ENCODE measurements around the gene HSDL1.

HSDL1 gene

GRCh38 chr16:84107921-84108320 lies 37.1 kb downstream of the HSDL1 start:
- no peak for DNase-seq (ENCODE audit: low read depth in 2 of 2)

DNA sequence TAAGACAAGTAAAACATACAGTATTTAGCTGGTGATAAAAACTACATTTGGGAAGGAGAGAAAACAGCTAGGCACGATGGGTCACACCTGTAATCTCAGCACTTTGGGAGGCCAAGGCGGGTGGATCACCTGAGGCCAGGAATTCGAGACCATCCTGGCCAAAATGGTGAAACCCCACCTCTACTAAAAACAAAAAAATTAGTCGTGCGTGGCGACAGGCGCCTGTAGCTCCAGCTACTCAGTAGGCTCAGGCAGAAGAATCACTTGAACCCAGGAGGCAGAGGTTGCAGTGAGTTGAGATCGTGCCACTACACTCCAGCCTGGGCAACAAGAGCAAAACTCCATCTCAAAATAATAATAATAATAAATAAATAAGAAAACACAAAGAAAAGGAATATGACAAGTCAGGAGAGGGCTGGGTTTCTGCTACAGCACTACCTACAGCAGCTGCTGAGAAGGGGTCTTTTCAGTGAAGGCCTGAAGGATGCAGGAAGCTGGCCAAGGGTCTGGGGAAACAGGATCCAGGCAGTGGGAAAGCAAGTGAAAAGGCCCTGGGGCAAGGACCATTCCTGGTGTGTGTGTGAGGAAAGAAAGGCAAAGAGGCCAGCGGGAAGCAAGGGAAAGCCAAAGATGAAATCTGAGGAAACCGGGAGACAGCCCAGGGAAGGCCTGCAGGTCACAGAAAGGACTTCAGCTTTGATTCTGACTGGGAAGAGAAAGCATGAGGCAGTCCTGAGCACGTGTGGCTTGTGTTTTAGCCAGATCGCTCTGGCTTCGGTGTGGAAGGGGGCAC lies 38.8 kb downstream of the HSDL1 start:
- DNase-seq (ENCODE audit: low read depth in 2 of 2), result no peak

DNA sequence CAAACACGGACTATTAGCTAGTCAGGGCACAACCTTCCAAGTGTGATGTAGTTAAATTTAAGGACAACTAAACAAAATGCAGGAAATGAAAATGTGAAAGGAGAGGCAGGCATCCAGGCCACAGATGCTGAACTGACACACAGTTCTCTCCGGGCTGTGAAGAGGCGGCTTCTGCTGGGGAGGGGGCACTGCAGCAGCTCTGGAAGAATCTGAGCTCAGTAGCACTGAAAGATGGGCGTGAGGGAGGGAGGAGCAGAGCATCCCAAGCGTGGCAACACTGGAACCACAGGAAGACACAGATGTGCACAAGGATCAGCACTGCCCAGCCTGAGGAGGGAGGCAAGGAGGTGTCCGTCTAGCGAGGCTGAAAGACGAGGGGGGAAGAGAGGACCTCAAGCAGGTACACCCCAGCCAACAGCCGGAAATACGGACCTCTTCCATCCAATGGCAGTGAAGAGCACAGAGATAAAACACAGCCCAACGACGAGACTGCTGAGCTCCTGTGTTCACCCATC lies 39.6 kb downstream of the HSDL1 start:
- DNase-seq (ENCODE audit: low read depth in 2 of 2), result no peak

- no peak for DNase-seq (ENCODE audit: low read depth in 2 of 2)
Measured at GRCh38 chr16:84104231-84104630, 40.7 kb downstream of the HSDL1 start.

DNA sequence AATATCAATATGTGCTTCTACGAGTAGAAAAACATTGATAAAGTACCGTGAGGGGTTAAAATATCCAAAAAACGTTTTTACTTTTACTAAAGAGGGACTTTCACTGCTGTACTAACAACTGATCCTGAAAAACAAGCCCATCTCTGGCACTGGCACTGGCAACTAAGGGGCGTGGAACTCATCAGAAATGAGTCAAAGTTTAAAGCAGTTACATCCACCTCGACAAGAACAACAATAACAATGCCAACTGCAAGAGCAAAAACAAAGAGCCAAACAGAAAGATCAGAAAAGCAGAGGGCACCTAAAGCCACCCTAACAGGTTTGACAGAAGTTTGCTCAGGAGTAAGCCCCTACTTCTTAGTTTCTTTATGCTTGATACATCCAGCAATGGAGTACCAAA lies 41.3 kb downstream of the HSDL1 start:
- no peak for DNase-seq (ENCODE audit: low read depth in 2 of 2)

- no peak for DNase-seq (ENCODE audit: low read depth in 2 of 2)
Measured at GRCh38 chr16:84098939-84099338, 46.0 kb downstream of the HSDL1 start.

- no peak for DNase-seq (ENCODE audit: low read depth in 2 of 2)
Measured at GRCh38 chr16:84096447-84097005, 48.5 kb downstream of the HSDL1 start.

- DNase-seq (ENCODE audit: low read depth in 2 of 2), result no peak
Measured at GRCh38 chr16:84095466-84095865, 49.5 kb downstream of the HSDL1 start.

GRCh38 chr16:84093879-84094270 lies 51.1 kb downstream of the HSDL1 start:
- DNase-seq (ENCODE audit: low read depth in 2 of 2), result no peak

DNA sequence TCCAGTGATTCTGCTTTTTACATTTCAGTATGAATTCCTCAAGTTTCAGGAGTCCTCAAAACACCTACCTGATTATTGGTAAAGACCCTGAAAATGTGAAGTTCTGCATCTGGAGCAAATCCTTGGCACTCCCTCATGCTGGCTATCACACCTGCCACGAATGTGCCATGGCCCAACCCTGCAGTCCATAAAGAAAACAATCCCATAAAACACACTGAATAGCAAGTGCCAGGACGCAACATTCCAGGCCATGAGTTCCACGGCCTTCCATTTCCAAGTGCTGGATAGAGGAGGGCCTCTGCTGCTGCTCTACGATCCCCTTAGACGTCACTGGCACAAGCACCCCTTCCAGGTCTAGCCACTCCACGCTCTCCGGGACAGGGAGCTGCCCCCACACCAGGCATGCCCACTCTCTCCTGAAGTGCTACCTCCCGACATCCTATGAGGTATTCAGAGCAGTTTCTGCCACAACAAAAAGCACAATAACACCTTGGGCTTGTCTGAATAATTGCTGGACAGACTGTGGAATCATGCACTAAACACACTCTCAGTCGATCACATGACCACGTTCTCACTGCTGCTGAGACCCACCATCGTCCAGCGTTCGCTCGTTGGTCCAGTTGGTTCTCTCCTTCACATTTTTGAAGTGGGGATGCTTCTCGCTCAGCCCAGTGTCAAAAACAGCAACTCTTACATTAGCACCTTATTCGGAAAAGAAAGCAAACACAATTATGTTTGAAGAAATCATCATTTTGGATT lies 51.7 kb downstream of the HSDL1 start:
- no peak for DNase-seq (ENCODE audit: low read depth in 2 of 2)

- DNase-seq (ENCODE audit: low read depth in 2 of 2), result no peak
Measured at GRCh38 chr16:84091460-84091859, 53.5 kb downstream of the HSDL1 start.

DNA sequence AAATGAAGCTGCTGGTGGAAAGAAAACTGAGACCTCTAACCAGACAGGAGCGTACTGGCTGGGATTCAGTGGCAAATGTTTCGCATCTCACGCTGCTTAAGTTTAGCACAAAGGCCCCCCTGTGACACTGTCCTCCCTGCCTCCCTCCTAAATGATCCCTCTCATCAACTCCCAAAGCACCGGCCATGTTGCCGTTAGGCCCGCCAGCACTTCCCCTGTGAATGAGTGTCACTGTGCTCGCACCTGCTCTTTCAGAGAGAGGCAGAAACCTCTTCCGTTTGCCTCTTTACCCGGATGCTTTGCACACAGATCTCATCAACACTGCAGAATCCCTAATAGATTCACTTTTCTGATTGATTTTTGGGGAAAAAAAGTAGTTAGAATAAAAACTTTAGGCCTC lies 54.8 kb downstream of the HSDL1 start:
- no peak for DNase-seq (ENCODE audit: low read depth in 2 of 2)

DNA sequence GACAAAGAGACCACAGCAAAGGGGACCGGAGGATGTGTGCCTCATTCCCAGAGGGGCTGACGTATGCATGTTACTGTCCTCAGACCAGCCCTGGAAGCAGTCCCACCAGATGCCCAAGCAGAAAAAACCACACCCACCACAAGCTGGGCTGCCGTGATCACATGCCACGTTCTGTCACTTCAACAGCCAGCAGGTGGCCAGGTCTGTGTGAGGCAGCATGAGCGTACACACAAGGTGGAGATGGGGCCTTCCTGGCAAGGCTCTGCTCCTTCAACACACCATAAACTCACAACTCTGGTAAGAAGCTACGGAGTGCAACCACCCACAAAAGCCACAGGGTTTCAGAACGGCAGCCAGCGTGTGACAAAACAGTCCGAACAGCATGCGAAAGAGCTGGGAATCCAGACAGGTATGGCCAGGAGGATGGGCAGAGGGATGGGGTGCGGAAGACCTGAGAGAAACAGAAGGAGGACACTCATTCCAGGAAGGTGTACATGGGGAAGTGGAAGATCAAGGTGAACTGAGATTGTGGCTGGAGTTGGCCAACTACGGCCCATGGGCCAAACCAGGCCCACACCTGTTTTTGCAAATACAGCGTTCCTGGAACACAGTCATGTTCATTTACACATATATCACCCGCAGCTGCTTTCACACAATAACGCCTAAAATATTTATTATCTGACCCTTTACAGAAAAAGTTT lies 56.1 kb downstream of the HSDL1 start:
- peak; percentile 5 for DNase-seq (ENCODE audit: low read depth in 2 of 2)

DNA sequence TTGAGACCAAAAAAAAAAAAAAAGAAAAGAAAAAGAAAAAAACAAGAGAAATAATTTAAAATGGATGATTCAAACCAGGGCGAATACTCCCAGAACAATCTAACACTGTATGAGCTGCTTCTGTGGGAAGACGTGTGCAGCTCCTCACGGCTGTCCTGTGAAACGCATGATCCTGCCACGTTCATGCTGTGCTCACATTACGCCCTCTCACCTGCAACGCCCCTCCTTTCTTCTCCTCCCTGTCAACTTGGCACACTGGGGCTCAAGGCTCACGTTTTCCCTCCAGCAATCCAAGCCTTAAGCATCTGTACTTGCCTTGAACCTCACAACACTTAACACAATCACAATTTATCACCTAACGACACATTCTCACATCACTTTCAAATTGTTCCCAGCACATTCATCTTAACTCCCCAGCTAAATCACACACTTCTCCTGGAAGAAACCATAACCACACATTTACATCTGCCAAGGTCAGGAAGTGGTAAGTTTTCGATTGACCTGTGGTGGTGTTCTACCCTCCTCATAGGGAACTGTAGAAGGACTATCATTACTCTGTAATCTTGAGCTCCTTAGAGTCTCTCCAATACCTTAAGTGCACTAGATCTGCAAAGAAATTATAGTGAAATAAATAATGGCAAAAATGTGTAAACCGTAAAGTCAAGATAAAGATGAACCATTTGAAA lies 57.4 kb downstream of the HSDL1 start:
- DNase-seq (ENCODE audit: low read depth in 2 of 2), result no peak

DNA sequence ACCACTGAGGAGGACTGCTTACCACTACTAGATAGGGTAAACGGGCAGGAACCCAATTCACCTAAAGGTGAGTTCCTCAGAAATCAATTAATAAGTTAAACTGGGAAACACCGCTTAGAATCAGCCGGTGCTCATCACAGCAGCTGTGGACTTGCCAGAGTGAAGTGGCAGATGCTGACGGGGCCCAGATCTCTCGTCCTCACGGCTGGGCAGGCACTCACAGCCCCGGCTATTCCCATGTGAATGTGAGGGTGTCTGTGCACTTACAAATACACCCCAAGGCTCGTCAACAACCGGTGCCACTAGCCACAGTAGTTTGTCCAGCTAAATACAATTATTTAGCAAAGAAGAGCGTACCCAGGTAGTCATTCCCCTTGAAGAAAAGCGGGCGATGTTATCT lies 58.0 kb downstream of the HSDL1 start:
- DNase-seq (ENCODE audit: low read depth in 2 of 2), result no peak

DNA sequence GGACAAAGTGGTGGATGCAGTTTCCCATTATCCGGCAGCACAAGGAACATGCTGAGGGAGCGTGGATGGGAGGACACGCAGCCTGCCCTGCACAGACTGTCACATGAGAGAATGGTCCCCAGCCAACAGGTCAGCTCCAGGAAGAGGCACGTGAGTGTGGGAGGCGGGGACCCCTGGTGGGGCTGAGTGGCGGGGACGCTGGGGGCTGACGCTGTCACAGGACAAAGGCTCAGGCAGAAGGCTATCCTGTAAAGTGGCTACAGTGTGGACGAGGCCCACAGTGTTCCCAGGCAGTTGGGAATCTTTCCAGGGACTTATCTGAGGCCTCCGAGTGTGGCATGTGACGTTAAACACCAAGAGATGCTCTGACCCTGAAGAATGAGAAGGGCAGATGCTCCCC lies 58.6 kb downstream of the HSDL1 start:
- DNase-seq (ENCODE audit: low read depth in 2 of 2), result no peak

GRCh38 chr16:84085773-84086172 lies 59.2 kb downstream of the HSDL1 start:
- DNase-seq (ENCODE audit: low read depth in 2 of 2), result no peak

- no peak for DNase-seq (ENCODE audit: low read depth in 2 of 2)
Measured at GRCh38 chr16:84085271-84085667, 59.7 kb downstream of the HSDL1 start.

DNA sequence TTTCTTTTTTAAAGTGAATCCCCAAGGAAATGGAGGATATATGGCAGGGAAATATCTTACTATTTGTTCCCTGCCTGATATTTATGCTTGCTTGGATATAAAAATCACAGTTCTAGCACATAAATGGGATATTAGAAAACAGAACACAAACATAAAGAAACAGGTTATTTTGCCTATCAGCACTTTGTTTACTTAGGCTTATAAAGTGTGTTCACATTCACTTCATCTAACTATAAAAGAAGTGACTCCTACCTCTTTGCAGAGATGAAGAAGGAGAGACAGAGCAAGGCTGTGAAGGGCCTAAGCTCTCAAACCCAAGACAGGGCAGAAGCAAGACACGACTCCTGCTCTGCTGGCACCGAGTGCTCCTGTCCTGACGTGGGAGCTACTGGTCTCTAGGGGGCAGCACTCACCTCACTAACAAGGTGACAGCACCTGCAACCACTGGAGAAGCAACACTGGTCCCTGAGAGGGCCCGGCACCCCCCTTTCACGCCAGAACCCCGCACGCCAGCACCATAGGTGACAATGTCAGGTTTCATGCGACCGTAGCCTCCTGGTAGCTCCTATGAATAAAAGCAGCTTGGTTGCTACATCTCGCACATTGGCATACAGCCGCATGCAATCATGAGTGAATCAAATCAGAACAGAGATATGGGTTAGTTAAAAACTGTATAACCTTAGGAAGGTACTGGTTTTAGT lies 60.3 kb downstream of the HSDL1 start:
- DNase-seq (ENCODE audit: low read depth in 2 of 2), result peak; percentile 29 to 31

GRCh38 chr16:84082835-84083569 lies 62.0 kb downstream of the HSDL1 start:
- no peak for DNase-seq (ENCODE audit: low read depth in 2 of 2)

Measured in stimulated activated CD8-positive, alpha-beta memory T cell treated with anti-CD3 and anti-CD28 coated beads, Interleukin-7, amount 100 ng/mL, for 1 hour (primary cell).